K562 (cell line): ENCODE measurements around the gene RASD1. TPM values are rescaled to one million over a fixed set of nuclear protein-coding genes. Genes with fewer than 3 reads are reported as not detected.

Experiments used
- ATAC-seq: fragments of 200-7000 bp; cut with Tn5 transposase; 3 replicates; pipeline ENCODE4 v1.9.1; 2020; ENCODE audit warnings: moderate library complexity
- BruUV-seq: library from RNA; stranded (reverse); fragments of 400-500 nt; replicated peaks from 2 replicates; lab custom pipeline; 2021; lab: Mats Ljungman, UMichigan
- CTCF ChIA-PET: fragments of 300-600 bp; formaldehyde crosslinking; extraction: SDS; loops from one replicate; lab custom pipeline; 2021; ENCODE audit warnings: low intra/inter-chr PET ratio; lab: Yijun Ruan, JAX
- POLR2A ChIA-PET: fragments of 300-600, 350-650 bp; sonication (Branson Sonifier 250); formaldehyde crosslinking; extraction: SDS; loops from one replicate; lab custom pipeline; 2021; ENCODE audit warnings: antibody characterized with exemption, inconsistent platforms; lab: Yijun Ruan, JAX
- DNase-seq, 4 experiments: peaks; one replicate each; pipeline versions ENCODE4 v3.0.0 to v3.0.0-alpha.2; 2011 to 2018; ENCODE audit warnings: low spot score in 3 of 4, mixed read lengths in 3 of 4; ENCODE audit errors: extremely low read depth in 1 of 4
- FAIRE-seq: peaks from 2 replicates; lab custom pipeline; 2011; peaks lifted over from hg19 to GRCh38; lab: Jason Lieb, UNC
- H2AFZ ChIP-seq: 2 replicates; pipeline ENCODE4 v1.6.0; 2011; ENCODE audit warnings: low read depth, low read length, control low read depth, inconsistent platforms
- H3K27ac ChIP-seq: fragments of 200-600 bp; 3 replicates; pipeline ENCODE4 v1.8.0; 2011; ENCODE audit warnings: low read depth, mild to moderate bottlenecking, control low read depth, inconsistent platforms, low read length, moderate library complexity, mixed read lengths; ENCODE audit errors: extremely low read depth
- H3K27me3 ChIP-seq, 2 experiments: fragments of 300-600 bp in 1 of 2; 2 replicates in 1 of 2; 3 replicates in 1 of 2; pipeline versions ENCODE4 v1.6.0 to v1.8.0; 2011; ENCODE audit warnings: inconsistent platforms in 2 of 2, low read length in 2 of 2, mild to moderate bottlenecking in 1 of 2, mixed read lengths in 1 of 2, moderate library complexity in 1 of 2; ENCODE audit not compliant: control insufficient read depth in 2 of 2, insufficient read depth in 2 of 2
- H3K36me3 ChIP-seq: fragments of 300-600 bp; 3 replicates; pipeline ENCODE4 v1.8.0; 2011; ENCODE audit warnings: mild to moderate bottlenecking, low read length, inconsistent platforms; ENCODE audit not compliant: control insufficient read depth, insufficient read depth
- H3K4me1 ChIP-seq, 2 experiments: fragments of 200-600 bp in 1 of 2; replicated peaks in 1 of 2; 2 replicates in 1 of 2; 3 replicates in 1 of 2; pipeline versions ENCODE4 v1.5.1 to v1.8.0; 2011; ENCODE audit warnings: inconsistent platforms in 2 of 2, low read length in 2 of 2, mild to moderate bottlenecking in 1 of 2, mixed read lengths in 1 of 2, moderate library complexity in 1 of 2; ENCODE audit not compliant: control insufficient read depth in 2 of 2, insufficient read depth in 2 of 2
- H3K4me2 ChIP-seq: 2 replicates; pipeline ENCODE4 v1.6.1; 2011; ENCODE audit warnings: low read length, control low read depth, inconsistent platforms, mixed read lengths; ENCODE audit not compliant: insufficient read depth
- H3K4me3 ChIP-seq: fragments of 200-600 bp; sonication (generic), shearing (Covaris generic); 2 replicates; pipeline ENCODE4 v1.5.1; 2016; ENCODE audit warnings: control low read depth, inconsistent platforms
- H3K79me2 ChIP-seq: fragments of 200-600 bp; 3 replicates; pipeline ENCODE4 v1.8.0; 2011; ENCODE audit warnings: low read length, inconsistent platforms; ENCODE audit not compliant: control insufficient read depth, insufficient read depth
- H3K9ac ChIP-seq, 2 experiments: 2 replicates each; pipeline versions ENCODE4 v1.6.0 to v1.6.1; 2011; ENCODE audit warnings: low read depth in 2 of 2, low read length in 2 of 2, control low read depth in 1 of 2, inconsistent platforms in 1 of 2, mild to moderate bottlenecking in 1 of 2, mixed read lengths in 1 of 2; ENCODE audit not compliant: insufficient read depth in 1 of 2
- H3K9me1 ChIP-seq: one replicate; pipeline ENCODE4 v1.6.0; 2011; ENCODE audit warnings: inconsistent platforms, mild to moderate bottlenecking, low read length, moderate library complexity; ENCODE audit not compliant: control insufficient read depth, insufficient read depth
- H3K9me3 ChIP-seq: replicated peaks from 2 replicates; pipeline ENCODE4 v1.5.1; 2011; ENCODE audit warnings: low read depth, low read length, inconsistent platforms; ENCODE audit not compliant: control insufficient read depth, insufficient read depth
- H4K20me1 ChIP-seq: replicated peaks from 2 replicates; pipeline ENCODE4 v1.6.1; 2011; ENCODE audit warnings: low read length, inconsistent platforms, mixed read lengths; ENCODE audit not compliant: control insufficient read depth, insufficient read depth
- HDAC2 ChIP-seq: fragments of 450-650 bp; IDR thresholded peaks from 2 replicates; pipeline ENCODE4 v1.6.1; 2016; ENCODE audit warnings: mild to moderate bottlenecking
- HDAC8 ChIP-seq: fragments of 450-650 bp; IDR thresholded peaks from 2 replicates; pipeline ENCODE4 v1.6.1; 2016; ENCODE audit warnings: mild to moderate bottlenecking, missing genetic modification characterization, moderate library complexity, missing compliant biosample characterization
- HMG20B ChIP-seq: fragments of 250-450 bp; sonication (Bioruptor Pico); IDR thresholded peaks from 2 replicates; pipeline ENCODE4 v1.5.0; 2021; ENCODE audit warnings: mild to moderate bottlenecking
- KAT8 ChIP-seq: fragments of 450-650 bp; IDR thresholded peaks from 2 replicates; pipeline ENCODE4 v1.6.1; 2016; ENCODE audit warnings: low read depth, mild to moderate bottlenecking
- NUFIP1 ChIP-seq: fragments of 450-650 bp; IDR thresholded peaks from 2 replicates; pipeline ENCODE4 v1.6.1; 2018; ENCODE audit not compliant: partially characterized antibody
- RHOXF2B ChIP-seq: fragments of 250-450 bp; sonication (Bioruptor Pico); conservative IDR thresholded peaks from 2 replicates; pipeline ENCODE4 v1.5.1; 2021
- SAFB ChIP-seq: fragments of 200-400 bp; formaldehyde crosslinking; IDR thresholded peaks from 2 replicates; pipeline ENCODE4 v1.6.1; 2017; ENCODE audit warnings: low read depth, low read length, borderline replicate concordance
- SMARCC2 ChIP-seq: fragments of 450-650 bp; IDR thresholded peaks from 2 replicates; pipeline ENCODE4 v1.6.1; 2017; ENCODE audit warnings: antibody characterized with exemption, moderate library complexity, mild to moderate bottlenecking, low read depth
- TCF7L2 ChIP-seq: fragments of 150-350 bp; IDR thresholded peaks from 2 replicates; pipeline ENCODE4 v1.6.1; 2016; ENCODE audit warnings: low read depth, mild to moderate bottlenecking, low read length, moderate library complexity
- TGIF2 ChIP-seq: sonication (generic); formaldehyde crosslinking; IDR thresholded peaks from 2 replicates; pipeline ENCODE4 v1.8.1; 2022; ENCODE audit warnings: mild to moderate bottlenecking, missing genetic modification reagents, moderate library complexity
- ZNF398 ChIP-seq: fragments of 250-450 bp; sonication (Bioruptor Pico); IDR thresholded peaks from 2 replicates; pipeline ENCODE4 v1.8.0; 2021; ENCODE audit warnings: moderate library complexity, mild to moderate bottlenecking, inconsistent platforms
- ZNF551 ChIP-seq: fragments of 250-450 bp; sonication (Bioruptor Pico); IDR thresholded peaks from 2 replicates; pipeline ENCODE4 v1.5.0; 2021; ENCODE audit warnings: mild to moderate bottlenecking, moderate library complexity
- ZNF707 ChIP-seq: fragments of 250-450 bp; sonication (Bioruptor Pico); conservative IDR thresholded peaks from 2 replicates; pipeline ENCODE4 v1.8.0; 2022; ENCODE audit warnings: inconsistent platforms, mild to moderate bottlenecking, moderate library complexity
- WGBS: fragments of 100-300 bp; shearing (Covaris generic); methylation state at CpG from one replicate; pipeline ENCODE4 v1.1.6; 2016; ENCODE audit warnings: low coverage, mixed read lengths; ENCODE audit not compliant: insufficient coverage; ENCODE audit errors: missing lambda C conversion rate; 5-methylcytosine and 5-hydroxymethylcytosine counted together
- in situ Hi-C: fragments of 300-500 bp; cut with MboI; formaldehyde crosslinking; loops from 4 replicates; pipeline ENCODE4 v1.15.0; 2018; ENCODE audit warnings: inconsistent platforms, mixed read lengths
- intact Hi-C: fragments of 100-400 bp; cut with micrococcal nuclease; formaldehyde crosslinking; loops from 2 replicates; pipeline ENCODE4 v1.14.2; 2022
- polyA plus RNA-seq, 8 experiments: library from polyadenylated mRNA; depleted of rRNA in 4 of 8; stranded (reverse) in 5 of 8; unstranded in 3 of 8; fragments of >200 nt; fragmentation: Nextera tagmentation in 2 of 8; fragmentation: Illumina TruSeq in 1 of 8; extraction: Ambion mirVana in 2 of 8; extraction: Trizol in 1 of 8; gene quantifications; 2 replicates each; pipeline versions ENCODE4 v1.2.1 to v1.2.3, GENCODE V29; 2011 to 2014; ENCODE audit warnings: inconsistent platforms in 1 of 8, missing spikeins in 1 of 8
- total RNA-seq, 7 experiments: library from RNA; depleted of rRNA in 6 of 7; stranded (reverse); fragments of >200 nt in 6 of 7; fragmentation: Illumina TruSeq in 2 of 7; extraction: Trizol in 2 of 7; gene quantifications; 2 replicates each; pipeline versions ENCODE4 v1.2.1 to v1.2.3, GENCODE V29; 2011 to 2021; ENCODE audit warnings: low replicate concordance in 1 of 7

RASD1 gene
- total and polyA plus RNA-seq, 9 of the 15 experiments (the other 6 are each of a cell fraction or from before 2014, with no cell fraction given), result 0.11 TPM; not detected in 8

DNA sequence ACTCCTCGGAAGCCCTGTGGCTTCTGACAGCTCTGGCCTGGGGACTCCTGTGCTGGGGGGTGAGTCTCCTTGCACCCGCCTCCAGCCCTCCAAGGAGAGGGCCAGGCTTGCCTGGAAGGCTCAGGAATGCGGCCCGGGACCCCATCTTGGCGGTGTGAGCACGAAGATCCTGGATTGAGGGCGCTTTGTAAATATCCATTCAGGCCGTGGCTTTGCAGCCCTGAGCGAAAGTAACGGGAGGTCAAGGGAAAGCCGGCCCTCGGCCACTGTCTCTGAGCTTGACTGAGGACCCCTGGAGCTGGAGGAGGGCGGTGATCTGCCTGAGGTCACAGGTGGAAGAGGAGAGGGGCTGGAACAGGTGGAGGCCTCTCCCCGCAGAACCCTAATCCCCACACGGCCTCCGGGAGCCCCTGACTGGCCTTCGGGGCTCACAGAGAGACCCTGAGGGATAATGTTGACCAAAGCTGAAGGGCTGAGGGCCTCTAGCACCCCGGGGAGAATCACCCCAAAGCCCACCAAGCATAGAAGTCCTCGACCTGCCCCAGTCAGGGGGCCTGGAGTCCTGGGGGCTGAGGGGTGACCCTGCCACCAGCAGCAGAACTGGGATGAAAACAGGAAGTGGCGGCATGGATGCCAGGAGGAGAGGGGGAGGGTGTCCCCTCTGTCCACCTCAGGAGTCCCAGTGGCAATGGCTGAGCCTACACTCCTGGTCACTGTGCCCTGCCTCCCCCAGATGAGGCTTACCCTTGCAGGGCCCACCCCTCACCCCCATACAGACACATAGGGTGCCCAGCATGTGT lies 8.3 kb upstream of the RASD1 start:
- H3K27me3 ChIP-seq, result peaks cover 3 to 31% of the 10 kb centered on the region in 2 experiments; a peak in 2 of 5 replicates
- H2AFZ ChIP-seq, result no peak overlapping the region
- ChIA-PET CTCF (no interaction called here), POLR2A (interaction anchor here (1.3 kb wide), 1 partner anchor 8 kb away, joined by 3 read pairs; no protein-coding TSS in a partner anchor)
- ATAC-seq, result no peak
- no peak for FAIRE-seq
- H3K36me3 ChIP-seq, result no peaks in the 10 kb centered on the region
- H3K9me3 ChIP-seq, result no peaks in the 10 kb centered on the region
- DNase-seq, result no peak
- 29% methylated on average over 16 of the region's 20 CpGs for WGBS
- TF ChIP-seq TGIF2 (no peak), HDAC2 (no peak), KAT8 (no peak), SAFB (no peak), TCF7L2 (no peak), HDAC8 (tag) (no peak), SMARCC2 (no peak), RHOXF2B (CRISPR knock-in tag) (no peak), HMG20B (CRISPR knock-in tag) (no peak), ZNF398 (no peak), ZNF551 (CRISPR knock-in tag) (no peak), NUFIP1 (no peak), ZNF707 (CRISPR knock-in tag) (no peak)
- peaks cover 3% of the 10 kb centered on the region for H3K9me1 ChIP-seq
- BruUV-seq, result no TSS peak
- intact Hi-C loops, result no loop called here
- H3K4me2 ChIP-seq, result no peak overlapping the region
- H3K9ac ChIP-seq, result no peak overlapping the region; a peak in 1 of 4 replicates
- no peak overlapping the region for H3K4me3 ChIP-seq
- H3K27ac ChIP-seq, result no peak overlapping the region
- peaks cover 6 to 34% of the 10 kb centered on the region in 2 experiments; a peak in 4 of 5 replicates for H3K4me1 ChIP-seq
- no peaks in the 10 kb centered on the region for H3K79me2 ChIP-seq
- in situ Hi-C loops, result loop anchor here (5.0 to 10.0 kb wide), 3 partner anchors 58 to 147 kb away; no protein-coding TSS in a partner anchor
- H4K20me1 ChIP-seq, result no peaks in the 10 kb centered on the region
